CD1c-positive myeloid dendritic cell (primary cell): ENCODE data around the gene ZNF322.
A peak's percentile ranks its signal among the peaks of the same experiment; 100 is the strongest.
"Not testable (repeated sequence)": the region's sequence is repeated elsewhere in the genome, so short reads cannot be mapped to it uniquely, and the experiment has no call there.

Experiments used
- DNase-seq: peaks from one replicate; pipeline ENCODE4 v3.0.0-alpha.2; 2016; ENCODE audit errors: extremely low spot score

The ZNF322 gene, protein sequence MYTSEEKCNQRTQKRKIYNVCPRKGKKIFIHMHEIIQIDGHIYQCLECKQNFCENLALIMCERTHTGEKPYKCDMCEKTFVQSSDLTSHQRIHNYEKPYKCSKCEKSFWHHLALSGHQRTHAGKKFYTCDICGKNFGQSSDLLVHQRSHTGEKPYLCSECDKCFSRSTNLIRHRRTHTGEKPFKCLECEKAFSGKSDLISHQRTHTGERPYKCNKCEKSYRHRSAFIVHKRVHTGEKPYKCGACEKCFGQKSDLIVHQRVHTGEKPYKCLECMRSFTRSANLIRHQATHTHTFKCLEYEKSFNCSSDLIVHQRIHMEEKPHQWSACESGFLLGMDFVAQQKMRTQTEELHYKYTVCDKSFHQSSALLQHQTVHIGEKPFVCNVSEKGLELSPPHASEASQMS

GRCh38 chr6:26659042-26659999 lies at the start of gene ZNF322:
ZNF322 (minus strand) TSS chr6:26659746; CDS start chr6:26638553, 21,193 bp downstream.
- DNase-seq: peak; percentile 95

DNA sequence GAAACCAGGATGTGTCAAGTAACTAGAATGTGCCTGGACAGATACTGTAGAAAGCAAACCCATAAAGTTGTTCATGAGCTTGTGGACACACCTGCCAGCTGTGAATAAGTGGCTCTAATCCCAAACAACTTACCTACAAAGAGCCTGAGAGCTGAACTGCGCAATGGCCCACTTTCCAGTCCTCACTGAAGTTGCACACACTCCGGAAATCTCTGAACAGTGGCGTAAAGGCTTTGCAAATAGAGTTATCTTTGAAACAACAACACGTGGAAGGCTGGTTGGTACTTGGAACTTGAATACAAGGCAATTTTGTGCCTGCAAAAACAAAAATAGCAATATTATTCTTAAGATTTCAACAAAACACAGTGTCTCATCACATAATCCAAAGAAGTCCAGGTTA lies 46.2 kb upstream of the ZNF322 start:
- DNase-seq: not testable (repeated sequence)

DNA sequence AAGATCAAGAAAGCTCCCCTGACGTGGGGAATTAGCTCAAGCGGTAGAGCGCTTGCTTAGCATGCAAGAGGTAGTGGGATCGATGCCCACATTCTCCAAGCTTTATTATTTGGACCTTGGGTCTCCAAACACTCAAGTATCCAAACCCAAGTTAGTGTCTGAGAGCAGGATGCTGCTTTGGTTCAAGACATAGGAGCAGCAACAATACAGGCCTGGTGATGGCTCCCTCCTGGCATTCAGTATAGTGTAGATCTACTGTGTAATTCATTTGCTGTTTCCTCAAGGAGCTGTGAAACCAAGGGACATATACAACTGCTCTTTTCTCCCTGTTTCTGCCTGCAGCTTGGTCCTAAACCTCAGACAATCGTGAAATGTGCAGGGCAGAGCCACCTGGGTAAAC lies 45.8 kb upstream of the ZNF322 start:
- DNase-seq: not testable (repeated sequence)

DNA sequence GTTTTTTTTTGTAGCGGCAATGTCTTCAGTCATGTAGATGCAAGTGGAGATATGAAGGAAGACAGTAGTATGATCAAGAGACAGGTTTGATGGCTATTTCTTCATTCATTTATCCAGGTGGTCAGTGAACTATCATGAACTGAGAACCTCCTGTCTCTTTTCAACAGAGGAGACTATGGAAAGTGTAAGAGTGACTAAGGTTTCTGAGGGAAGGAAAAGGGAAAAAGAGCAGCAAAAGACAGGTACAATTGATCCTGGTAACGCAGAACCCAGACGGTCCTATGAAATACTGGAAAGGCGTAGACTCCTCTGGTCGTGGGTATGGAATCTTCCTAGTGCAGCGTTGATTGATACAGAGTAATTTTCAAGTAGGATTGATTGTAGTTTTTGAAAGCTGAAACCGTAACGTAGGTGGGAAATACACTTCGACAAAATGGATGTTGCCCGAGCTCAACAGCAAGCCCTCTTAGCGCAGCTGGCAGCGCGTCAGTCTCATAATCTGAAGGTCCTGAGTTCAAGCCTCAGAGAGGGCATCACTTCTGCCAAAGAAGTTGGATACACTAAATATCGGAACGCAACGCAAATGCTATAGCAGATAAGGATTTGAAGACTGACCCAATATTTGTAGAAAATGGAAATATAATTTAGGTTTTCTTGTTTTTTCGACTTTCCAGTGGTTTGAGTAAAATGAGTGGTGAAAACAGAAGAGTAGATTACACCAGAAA lies 41.6 kb upstream of the ZNF322 start:
- DNase-seq: not testable (repeated sequence)

GRCh38 chr6:26697496-26697895 lies 38.0 kb upstream of the ZNF322 start:
- not testable (repeated sequence) for DNase-seq

GRCh38 chr6:26689324-26689947 lies 29.9 kb upstream of the ZNF322 start:
- not testable (repeated sequence) for DNase-seq

DNA sequence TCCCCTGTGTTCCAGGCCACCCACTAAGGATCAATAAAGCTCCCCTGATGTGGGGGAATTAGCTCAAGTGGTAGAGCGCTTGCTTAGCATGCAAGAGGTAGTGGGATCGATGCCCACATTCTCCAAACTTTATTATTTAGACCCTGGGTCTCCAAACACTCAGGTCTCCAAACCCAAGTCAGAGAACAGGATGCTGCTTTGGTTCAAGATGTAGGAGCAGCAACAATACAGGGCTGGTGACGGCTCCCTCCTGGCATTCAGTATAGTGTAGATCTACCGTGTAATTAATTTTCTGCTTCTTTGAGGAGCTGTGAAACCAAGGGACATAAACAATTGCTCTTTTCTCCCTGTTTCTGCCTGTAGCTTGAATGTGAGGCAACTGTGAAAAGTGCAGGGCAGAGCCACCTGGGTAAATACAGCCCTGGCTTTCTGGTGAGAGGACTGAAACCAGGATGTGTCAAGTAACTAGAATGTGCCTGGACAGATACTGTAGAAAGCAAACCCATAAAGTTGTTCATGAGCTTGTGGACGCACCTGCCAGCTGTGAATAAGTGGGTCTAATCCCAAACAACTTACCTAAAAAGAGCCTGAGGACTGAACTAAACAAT lies 23.0 kb upstream of the ZNF322 start:
- not testable (repeated sequence) for DNase-seq

DNA sequence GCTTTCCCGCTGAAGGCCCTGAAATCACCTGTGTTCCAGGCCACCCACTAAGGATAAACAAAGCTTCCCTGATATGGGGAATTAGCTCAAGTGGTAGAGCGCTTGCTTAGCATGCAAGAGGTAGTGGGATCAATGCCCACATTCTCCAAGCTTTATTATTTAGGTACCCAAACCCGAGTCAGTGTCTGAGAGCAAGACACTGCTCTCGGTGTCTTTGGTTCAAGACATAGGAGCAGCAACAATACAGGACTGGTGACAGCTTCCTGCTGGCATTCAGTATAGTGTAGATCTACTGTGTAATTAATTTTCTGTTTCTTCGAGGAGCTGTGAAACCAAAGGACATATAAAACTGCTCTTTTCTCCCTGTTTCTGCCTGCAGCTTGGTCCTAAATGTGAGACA lies 13.7 kb upstream of the ZNF322 start:
- DNase-seq: not testable (repeated sequence)

- not testable (repeated sequence) for DNase-seq
Observed at GRCh38 chr6:26670558-26670957, 11.0 kb upstream of the ZNF322 start.

- not testable (repeated sequence) for DNase-seq
Observed at GRCh38 chr6:26670003-26670402, 10.5 kb upstream of the ZNF322 start.

DNA sequence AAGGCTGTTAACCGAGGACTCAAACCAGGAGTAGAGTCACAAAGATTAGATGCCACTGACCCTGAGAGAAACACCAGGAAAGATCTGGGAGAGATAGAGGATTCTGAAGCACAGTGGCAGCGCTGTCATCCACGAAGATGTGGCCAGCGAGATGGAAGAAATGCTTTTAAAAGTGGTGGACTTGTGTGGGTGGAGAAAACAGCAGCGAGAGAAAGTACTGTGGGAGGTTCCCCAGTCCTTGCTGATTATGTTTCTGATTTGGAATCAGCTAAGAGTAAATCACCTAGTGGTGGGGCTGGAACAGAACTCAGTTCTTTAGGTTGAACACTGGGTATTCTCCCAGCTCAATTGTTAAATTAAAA lies 435 bp upstream of the ZNF322 start:
- DNase-seq: peak; percentile 38

GRCh38 chr6:26657256-26657655 lies 2.3 kb downstream of the ZNF322 start:
- peak; percentile 25 for DNase-seq

DNA sequence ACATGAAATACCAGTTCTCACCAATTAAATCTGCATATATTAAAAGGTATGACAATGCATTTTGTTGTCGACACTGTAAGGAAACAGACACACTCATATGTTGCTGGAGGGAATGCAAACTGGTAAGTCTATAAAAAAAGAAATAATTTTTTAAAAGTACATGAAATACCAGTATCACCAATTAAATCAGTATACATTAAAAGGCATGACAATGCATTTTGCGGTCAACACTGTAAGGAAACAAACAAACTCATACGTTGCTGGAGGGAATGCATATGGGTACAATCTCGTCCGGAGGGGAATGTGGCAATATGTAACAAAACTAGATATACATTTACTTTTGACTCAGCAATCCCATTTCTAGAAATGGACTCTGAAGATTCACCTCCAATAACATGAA lies 6.5 kb downstream of the ZNF322 start:
- no peak for DNase-seq

DNA sequence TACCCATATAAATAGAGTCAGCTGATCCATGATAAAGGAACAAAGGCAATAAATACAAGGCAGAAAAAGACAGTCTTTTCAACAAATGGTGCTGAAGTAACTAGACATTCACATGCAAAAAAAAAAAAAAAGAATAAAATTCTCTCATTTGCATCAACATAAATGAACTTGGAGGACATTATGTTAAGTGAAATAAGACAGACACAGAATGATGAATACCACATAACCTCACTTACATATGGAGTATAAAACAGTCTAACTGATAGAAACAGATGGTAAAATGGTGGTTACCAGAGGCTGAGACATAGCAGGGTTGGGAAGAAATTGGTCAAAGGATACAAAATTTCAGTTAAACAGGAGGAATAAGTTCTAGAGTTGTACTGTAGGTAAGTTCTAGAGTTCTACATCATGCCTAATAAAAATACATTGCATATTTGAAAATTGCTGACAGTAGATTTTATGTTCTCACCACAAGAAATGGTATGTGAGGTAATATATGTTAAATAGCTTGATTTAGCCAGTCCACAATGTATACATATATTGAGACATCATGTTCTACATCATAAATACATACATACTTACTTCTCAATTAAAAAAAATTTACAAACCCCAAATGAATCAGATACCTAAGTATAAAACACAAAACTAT lies 8.3 kb downstream of the ZNF322 start:
- DNase-seq: no peak

DNA sequence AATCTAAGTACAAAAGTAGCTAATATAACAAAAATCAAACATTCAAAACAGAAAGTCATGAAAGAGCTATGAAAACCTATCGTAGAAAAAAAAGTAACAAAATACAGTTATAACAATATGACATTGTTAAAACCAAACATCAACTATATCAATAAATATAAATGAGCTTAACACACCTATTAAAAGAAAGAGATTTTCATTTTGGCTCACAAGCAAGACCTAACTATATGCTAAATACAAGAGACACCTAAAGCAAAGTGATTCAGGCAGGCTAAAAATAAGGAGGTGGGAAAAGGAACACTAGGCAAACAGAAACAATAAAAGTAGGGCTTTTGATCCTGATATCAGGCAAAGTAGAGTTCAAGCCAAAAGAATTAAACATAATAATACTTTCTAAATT lies 13.5 kb downstream of the ZNF322 start:
- no peak for DNase-seq

DNA sequence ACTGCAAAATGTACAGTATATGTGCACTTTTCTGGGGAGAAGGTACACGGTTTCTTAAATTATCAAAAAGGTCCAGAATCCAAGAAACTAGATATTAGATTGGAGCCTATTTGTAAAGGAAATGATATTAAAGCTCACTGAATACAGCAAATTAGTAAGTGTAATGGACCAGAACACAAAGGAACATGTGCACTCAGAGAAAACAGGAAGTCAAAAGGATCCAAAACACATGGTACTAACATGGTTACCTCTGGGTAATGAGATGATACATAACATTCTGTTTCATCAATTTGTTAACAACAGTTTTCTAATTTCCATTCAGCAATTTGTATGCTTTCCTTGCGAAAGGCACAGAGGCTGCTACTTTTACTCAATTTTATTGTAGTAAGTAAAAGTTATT lies 18.7 kb downstream of the ZNF322 start:
- no peak for DNase-seq

GRCh38 chr6:26629359-26629758 lies 30.2 kb downstream of the ZNF322 start:
- no peak for DNase-seq

- no peak for DNase-seq
Observed at GRCh38 chr6:26627843-26628242, 31.7 kb downstream of the ZNF322 start.

- DNase-seq: no peak
Observed at GRCh38 chr6:26624557-26624956, 35.0 kb downstream of the ZNF322 start.

DNA sequence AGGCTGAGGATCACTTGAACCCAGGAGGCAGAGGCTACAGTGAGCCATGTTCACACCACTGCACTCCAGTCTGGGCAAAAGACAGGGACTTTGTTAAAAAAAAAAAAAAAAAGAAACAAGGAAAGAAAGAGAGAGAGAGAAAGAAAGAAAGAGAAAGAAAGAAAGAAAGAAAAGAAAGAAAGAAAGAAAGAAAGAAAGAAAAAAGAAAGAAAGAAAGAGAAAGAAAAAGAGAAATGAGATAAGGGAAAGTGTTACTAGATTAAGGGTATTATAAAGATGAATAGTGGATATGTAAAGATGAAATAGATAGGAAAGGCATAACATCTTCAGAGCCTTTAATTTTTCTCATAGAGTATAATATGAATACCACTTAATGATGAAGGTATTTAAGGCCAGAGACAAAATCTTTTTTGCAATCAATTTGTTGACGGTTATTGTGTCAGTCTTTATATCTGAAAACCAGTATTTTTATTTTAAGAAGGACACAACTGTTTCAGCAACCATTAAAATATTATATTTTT lies 36.1 kb downstream of the ZNF322 start:
- DNase-seq: no peak
